ENCODE data around the gene FLT4.
"Not testable (repeated sequence)": the region's sequence is repeated elsewhere in the genome, so short reads cannot be mapped to it uniquely, and the experiment has no call there.

Gene FLT4

GRCh38 chr5:180670157-180670556 lies 20.8 kb upstream of the FLT4 start:
- DNase-seq (ENCODE audit: low read depth), result no peak

GRCh38 chr5:180669661-180670060 lies 20.3 kb upstream of the FLT4 start:
- DNase-seq (ENCODE audit: low read depth), result no peak

GRCh38 chr5:180668835-180669596 lies 19.6 kb upstream of the FLT4 start:
- DNase-seq (ENCODE audit: low read depth), result no peak

GRCh38 chr5:180666812-180667211 lies 17.4 kb upstream of the FLT4 start:
- DNase-seq (ENCODE audit: low read depth), result no peak

- DNase-seq (ENCODE audit: low read depth), result no peak
Measured at GRCh38 chr5:180665682-180666404, 16.4 kb upstream of the FLT4 start.

- no peak for DNase-seq (ENCODE audit: low read depth)
Measured at GRCh38 chr5:180658774-180659564, 9.6 kb upstream of the FLT4 start.

- not testable (repeated sequence) for DNase-seq (ENCODE audit: low read depth)
Measured at GRCh38 chr5:180655243-180655642, 5.8 kb upstream of the FLT4 start.

- no peak for DNase-seq (ENCODE audit: low read depth)
Measured at GRCh38 chr5:180652771-180653170, 3.4 kb upstream of the FLT4 start.

GRCh38 chr5:180652346-180652745 lies 2.9 kb upstream of the FLT4 start:
- no peak for DNase-seq (ENCODE audit: low read depth)

- DNase-seq (ENCODE audit: low read depth), result peak; percentile 17
Measured at GRCh38 chr5:180648658-180649296, 623 bp downstream of the FLT4 start.

- DNase-seq (ENCODE audit: low read depth), result no peak
Measured at GRCh38 chr5:180647941-180648500, 1.4 kb downstream of the FLT4 start.

- no peak for DNase-seq (ENCODE audit: low read depth)
Measured at GRCh38 chr5:180647465-180647864, 1.9 kb downstream of the FLT4 start.

- no peak for DNase-seq (ENCODE audit: low read depth)
Measured at GRCh38 chr5:180646963-180647305, 2.5 kb downstream of the FLT4 start.

- DNase-seq (ENCODE audit: low read depth), result no peak
Measured at GRCh38 chr5:180646289-180646962, 3.0 kb downstream of the FLT4 start.

GRCh38 chr5:180645274-180646204 lies 3.9 kb downstream of the FLT4 start:
- no peak for DNase-seq (ENCODE audit: low read depth)

- no peak for DNase-seq (ENCODE audit: low read depth)
Measured at GRCh38 chr5:180644825-180645273, 4.6 kb downstream of the FLT4 start.

GRCh38 chr5:180644129-180644824 lies 5.1 kb downstream of the FLT4 start:
- DNase-seq (ENCODE audit: low read depth), result no peak

GRCh38 chr5:180643191-180643851 lies 6.1 kb downstream of the FLT4 start:
- no peak for DNase-seq (ENCODE audit: low read depth)

GRCh38 chr5:180642779-180643178 lies 6.6 kb downstream of the FLT4 start:
- DNase-seq (ENCODE audit: low read depth), result no peak
